Measurements from ENCODE around the gene ROCK2.

Gene ROCK2

GRCh38 chr2:11186145-11186544 is 158.3 kb downstream of the ROCK2 start:
- H3K4me3 ChIP-seq (ENCODE audit: low read depth in 1 of 2, low read length in 1 of 2), result no peak overlapping the region

GRCh38 chr2:11182951-11183350 is 161.5 kb downstream of the ROCK2 start:
- no peak overlapping the region for H3K4me3 ChIP-seq (ENCODE audit: low read depth in 1 of 2, low read length in 1 of 2)
- H3K36me3 ChIP-seq, result peaks cover 19% of the 10 kb centered on the region
- H3K4me1 ChIP-seq (ENCODE audit: control insufficient read depth in 1 of 2, insufficient read depth in 1 of 2, low read depth in 1 of 2, low read length in 1 of 2), result peaks cover 8 to 12% of the 10 kb centered on the region in 2 experiments
- TF ChIP-seq, protein P1, sequence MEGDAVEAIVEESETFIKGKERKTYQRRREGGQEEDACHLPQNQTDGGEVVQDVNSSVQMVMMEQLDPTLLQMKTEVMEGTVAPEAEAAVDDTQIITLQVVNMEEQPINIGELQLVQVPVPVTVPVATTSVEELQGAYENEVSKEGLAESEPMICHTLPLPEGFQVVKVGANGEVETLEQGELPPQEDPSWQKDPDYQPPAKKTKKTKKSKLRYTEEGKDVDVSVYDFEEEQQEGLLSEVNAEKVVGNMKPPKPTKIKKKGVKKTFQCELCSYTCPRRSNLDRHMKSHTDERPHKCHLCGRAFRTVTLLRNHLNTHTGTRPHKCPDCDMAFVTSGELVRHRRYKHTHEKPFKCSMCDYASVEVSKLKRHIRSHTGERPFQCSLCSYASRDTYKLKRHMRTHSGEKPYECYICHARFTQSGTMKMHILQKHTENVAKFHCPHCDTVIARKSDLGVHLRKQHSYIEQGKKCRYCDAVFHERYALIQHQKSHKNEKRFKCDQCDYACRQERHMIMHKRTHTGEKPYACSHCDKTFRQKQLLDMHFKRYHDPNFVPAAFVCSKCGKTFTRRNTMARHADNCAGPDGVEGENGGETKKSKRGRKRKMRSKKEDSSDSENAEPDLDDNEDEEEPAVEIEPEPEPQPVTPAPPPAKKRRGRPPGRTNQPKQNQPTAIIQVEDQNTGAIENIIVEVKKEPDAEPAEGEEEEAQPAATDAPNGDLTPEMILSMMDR (IDR thresholded peaks at IDR 0.05), result no peak
- H3K27ac ChIP-seq, result no peak overlapping the region
- H3K9me3 ChIP-seq, result no peaks in the 10 kb centered on the region
- H3K27me3 ChIP-seq, result no peaks in the 10 kb centered on the region

More at GRCh38 chr2:11186145-11186544, 158.3 kb downstream of the ROCK2 start:
- no peaks in the 10 kb centered on the region for H3K9me3 ChIP-seq
- peaks cover 29% of the 10 kb centered on the region for H3K36me3 ChIP-seq
- no peaks in the 10 kb centered on the region for H3K27me3 ChIP-seq
- no peak overlapping the region for H3K27ac ChIP-seq
- TF ChIP-seq, protein P1 (IDR thresholded peaks at IDR 0.05), result no peak
- peaks cover 7 to 11% of the 10 kb centered on the region in 2 experiments for H3K4me1 ChIP-seq (ENCODE audit: control insufficient read depth in 1 of 2, insufficient read depth in 1 of 2, low read depth in 1 of 2, low read length in 1 of 2)

- Histone ChIP-seq H3K36me3 (peaks cover 19% of the 10 kb centered on the region), H3K27me3 (no peaks in the 10 kb centered on the region), H3K9me3 (no peaks in the 10 kb centered on the region), H3K4me3 (ENCODE audit: low read depth in 1 of 2, low read length in 1 of 2) (no peak overlapping the region), H3K4me1 (ENCODE audit: control insufficient read depth in 1 of 2, insufficient read depth in 1 of 2, low read depth in 1 of 2, low read length in 1 of 2) (peaks cover 4 to 11% of the 10 kb centered on the region in 2 experiments), H3K27ac (no peak overlapping the region)
- TF ChIP-seq, protein P1 (IDR thresholded peaks at IDR 0.05), result no peak
Observed at GRCh38 chr2:11180653-11181052, 163.8 kb downstream of the ROCK2 start.

DNA sequence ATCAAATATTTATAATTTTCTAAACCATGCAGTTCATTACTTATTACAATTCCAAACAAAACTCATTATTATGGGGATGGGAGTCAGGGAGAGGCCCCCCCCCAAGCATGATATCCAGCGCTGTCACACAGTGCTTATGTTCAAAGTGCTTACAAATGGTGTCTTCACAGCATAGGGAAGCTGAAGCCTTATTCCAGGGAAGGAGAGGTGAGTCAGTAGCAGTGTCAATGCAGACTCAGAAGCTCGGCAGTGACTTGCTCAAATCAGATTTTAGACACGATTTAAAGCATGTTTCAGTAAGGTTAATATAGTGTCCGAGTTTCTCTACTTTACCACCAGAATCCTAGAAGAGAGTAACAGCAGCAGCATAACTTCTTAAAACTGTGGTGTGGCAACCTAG is 164.5 kb downstream of the ROCK2 start:
- no peak overlapping the region for H3K4me3 ChIP-seq (ENCODE audit: low read depth in 1 of 2, low read length in 1 of 2)
- no peak overlapping the region for H3K27ac ChIP-seq
- H3K27me3 ChIP-seq, result no peaks in the 10 kb centered on the region
- H3K36me3 ChIP-seq, result peaks cover 19% of the 10 kb centered on the region
- H3K4me1 ChIP-seq (ENCODE audit: control insufficient read depth in 1 of 2, insufficient read depth in 1 of 2, low read depth in 1 of 2, low read length in 1 of 2), result peaks cover 12 to 18% of the 10 kb centered on the region in 2 experiments
- H3K9me3 ChIP-seq, result no peaks in the 10 kb centered on the region
- TF ChIP-seq, protein P1 (IDR thresholded peaks at IDR 0.05), result no peak

DNA sequence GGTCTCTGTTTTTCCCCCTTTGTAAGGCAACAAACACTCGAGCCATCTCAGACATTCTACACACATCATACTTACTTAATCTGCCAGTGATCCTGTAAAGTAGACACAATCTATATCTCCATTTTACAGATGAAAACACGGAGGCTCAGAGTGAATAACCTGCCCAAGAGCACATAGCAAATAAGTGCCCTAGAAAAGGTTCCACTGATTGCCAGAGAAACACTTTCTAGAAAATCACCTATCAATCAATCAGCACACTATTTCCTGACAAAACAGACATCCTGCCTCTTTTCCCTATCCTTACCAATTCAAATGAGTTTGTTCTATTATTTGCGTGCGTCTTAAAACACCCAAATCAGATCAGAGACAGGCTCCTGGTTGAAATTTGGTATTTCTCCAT is 165.2 kb downstream of the ROCK2 start:
- no peaks in the 10 kb centered on the region for H3K9me3 ChIP-seq
- peaks cover 19% of the 10 kb centered on the region for H3K36me3 ChIP-seq
- H3K4me3 ChIP-seq (ENCODE audit: low read depth in 1 of 2, low read length in 1 of 2), result no peak overlapping the region
- no peaks in the 10 kb centered on the region for H3K27me3 ChIP-seq
- H3K27ac ChIP-seq, result no peak overlapping the region
- peaks cover 14 to 24% of the 10 kb centered on the region in 2 experiments for H3K4me1 ChIP-seq (ENCODE audit: control insufficient read depth in 1 of 2, insufficient read depth in 1 of 2, low read depth in 1 of 2, low read length in 1 of 2)
- TF ChIP-seq, protein P1 (IDR thresholded peaks at IDR 0.05), result no peak

Data from neutrophil (primary cell).